Measurements from ENCODE around the gene KHDRBS2. TPM values are rescaled to one million over a fixed set of nuclear protein-coding genes. Genes with fewer than 3 reads are reported as not detected.

KHDRBS2 gene
- not detected in 2 replicates for total RNA-seq

GRCh38 chr6:62285612-62286469 is at the start of gene KHDRBS2:
Gene KHDRBS2, minus strand, starts transcription at chr6:62286225.

Measured in vein endothelial cell (primary cell).